LNCaP clone FGC (cell line): Measurements from ENCODE around the gene LYSET.
A peak's percentile ranks its signal among the peaks of the same experiment; 100 is the strongest.

ENCODE experiments used
- DNase-seq: peaks from one replicate; pipeline ENCODE4 v3.0.0-alpha.2; 2011; ENCODE audit warnings: low read depth
- H3K4me3 ChIP-seq: 2 replicates; pipeline ENCODE4 v1.5.1; 2011; ENCODE audit warnings: mild to moderate bottlenecking, low read depth, low read length, control low read depth
- CTCF ChIP-seq: IDR thresholded peaks from 2 replicates; pipeline ENCODE4 v1.5.1; 2012; ENCODE audit warnings: mild to moderate bottlenecking; ENCODE audit not compliant: control insufficient read depth, insufficient read depth; ENCODE audit errors: extremely low read depth

LYSET gene

GRCh38 chr14:93214598-93214997, 29.5 kb downstream of the LYSET start:
- TF ChIP-seq CTCF, result no peak
- H3K4me3 ChIP-seq, result no peak overlapping the region

GRCh38 chr14:93219103-93219726, 34.1 kb downstream of the LYSET start:
- DNase-seq, result peak; percentile 72
- TF ChIP-seq CTCF, result peak; percentile 88

More at GRCh38 chr14:93214598-93214997, 29.5 kb downstream of the LYSET start:
- no peak for DNase-seq

GRCh38 chr14:93220509-93220908, 35.4 kb downstream of the LYSET start:
- TF ChIP-seq CTCF, result no peak
- DNase-seq, result no peak
- H3K4me3 ChIP-seq, result no peak overlapping the region

More at GRCh38 chr14:93219103-93219726, 34.1 kb downstream of the LYSET start:
- no peak overlapping the region for H3K4me3 ChIP-seq

- no peak for TF ChIP-seq CTCF
- no peak for DNase-seq
- H3K4me3 ChIP-seq, result no peak overlapping the region
These were observed 38.4 kb downstream of the LYSET start for GRCh38 chr14:93223565-93223964.

GRCh38 chr14:93228550-93228949, 43.4 kb downstream of the LYSET start:
- H3K4me3 ChIP-seq, result no peak overlapping the region
- TF ChIP-seq CTCF, result no peak
- DNase-seq, result no peak

GRCh38 chr14:93230539-93230938, 45.4 kb downstream of the LYSET start:
- no peak overlapping the region for H3K4me3 ChIP-seq
- no peak for TF ChIP-seq CTCF
- no peak for DNase-seq
